NCI-H69 (cell line): ENCODE measurements around the gene COL15A1.
"Not testable (repeated sequence)": the region's sequence is repeated elsewhere in the genome, so short reads cannot be mapped to it uniquely, and the experiment has no call there.

Source experiments
- DNase-seq: peaks from one replicate; lab custom pipeline; 2025; lab: John Stamatoyannopoulos, UW

COL15A1 gene

DNA sequence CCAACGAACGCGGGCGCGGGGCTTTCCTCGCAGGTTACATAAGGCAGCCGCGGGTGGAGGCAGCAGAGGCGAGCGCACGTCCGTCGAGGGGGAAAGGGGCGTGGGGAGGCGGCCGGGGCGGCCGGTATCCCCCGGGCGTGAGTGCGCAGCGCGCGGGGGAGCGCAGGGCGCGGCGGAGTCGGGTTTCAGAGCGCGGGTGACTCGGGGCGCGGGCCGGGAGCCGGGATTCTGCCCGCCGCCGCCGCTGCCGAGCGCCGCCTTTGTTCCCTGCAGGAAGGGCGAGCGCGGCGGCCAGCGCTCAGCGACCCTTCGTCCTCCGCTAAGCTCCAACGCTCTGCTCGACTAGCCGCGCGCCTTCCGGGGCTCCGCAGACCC, at the start of gene COL15A1:
TSS of gene COL15A1 (plus strand) at position 226 of the 375 bp plus-strand sequence. CDS start 155 bp downstream, outside the sequence.
- DNase-seq: peak; percentile 68

DNA sequence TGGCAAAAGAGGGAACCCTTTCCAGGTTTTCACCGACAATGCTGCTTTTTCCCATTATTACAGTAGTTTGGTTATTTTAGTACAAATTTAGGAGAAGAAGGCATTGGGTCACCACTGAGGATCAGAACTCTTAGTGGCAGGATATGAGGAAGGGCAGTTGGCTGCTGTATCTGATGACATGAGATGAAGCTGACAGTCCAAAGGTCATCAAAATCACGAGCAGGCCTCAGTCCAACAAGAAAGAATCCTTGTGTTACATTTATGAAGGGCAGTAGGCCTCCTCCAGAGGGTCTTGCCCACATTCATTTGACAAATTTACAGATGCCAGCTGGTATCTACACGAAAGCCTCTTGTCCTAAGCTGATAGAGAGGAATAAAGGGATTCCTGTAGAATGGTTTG, 49.5 kb upstream of the COL15A1 start:
- no peak for DNase-seq

DNA sequence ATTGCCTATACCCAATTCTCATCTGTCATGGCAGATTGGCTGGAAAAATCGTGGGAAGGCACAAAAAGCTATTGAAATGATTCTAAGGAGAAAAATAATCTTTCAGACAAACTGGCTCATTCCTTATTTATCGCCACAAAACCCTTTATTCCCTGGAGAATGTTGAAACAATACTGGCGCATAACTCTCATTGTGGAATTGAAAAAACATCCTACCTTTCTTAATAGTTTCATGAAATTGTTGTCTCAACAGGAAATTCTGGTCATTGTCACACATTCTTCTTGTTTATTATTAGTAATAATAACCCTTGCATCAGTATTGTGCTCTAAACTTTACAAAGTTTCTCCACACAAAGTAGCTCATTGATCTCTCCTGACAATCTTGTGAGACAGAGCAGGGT, 48.9 kb upstream of the COL15A1 start:
- no peak for DNase-seq

DNA sequence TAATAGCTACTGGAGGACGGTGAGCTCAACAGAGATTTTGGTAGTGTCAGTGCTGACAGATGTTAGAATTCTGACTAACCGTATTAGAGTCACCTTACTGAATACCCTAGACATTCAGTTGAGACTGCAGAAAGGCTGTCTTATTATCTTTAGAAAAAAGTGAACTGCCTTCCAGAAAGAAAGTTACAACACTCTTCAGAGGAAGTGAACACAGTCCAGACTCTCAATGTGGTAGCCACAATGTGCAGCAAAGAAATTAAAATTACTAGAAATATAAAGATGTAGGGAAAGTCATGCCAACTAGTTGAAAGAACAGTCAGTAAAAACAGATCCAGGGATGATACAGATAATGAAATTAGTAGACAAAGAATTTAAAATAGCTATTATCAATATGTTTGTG, 47.1 kb upstream of the COL15A1 start:
- no peak for DNase-seq

DNA sequence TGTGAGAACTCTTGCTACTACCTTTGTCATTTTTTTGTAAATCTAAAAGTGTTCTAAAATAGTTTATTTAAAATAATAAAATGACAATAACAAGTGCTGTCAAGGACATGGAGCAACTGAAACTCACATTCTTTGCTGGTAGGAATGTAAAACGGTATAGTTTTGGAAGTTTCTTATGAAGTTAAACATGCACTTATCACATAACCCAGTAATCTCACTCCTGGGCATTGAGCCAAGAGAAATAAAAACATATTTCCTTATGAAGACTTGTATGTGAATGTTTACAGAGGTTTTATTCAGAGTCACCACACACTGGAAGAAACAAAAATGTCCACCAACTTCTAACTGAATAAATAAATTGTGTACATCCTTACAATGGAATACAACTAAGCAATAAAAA, 46.0 kb upstream of the COL15A1 start:
- DNase-seq: peak; percentile 10

DNA sequence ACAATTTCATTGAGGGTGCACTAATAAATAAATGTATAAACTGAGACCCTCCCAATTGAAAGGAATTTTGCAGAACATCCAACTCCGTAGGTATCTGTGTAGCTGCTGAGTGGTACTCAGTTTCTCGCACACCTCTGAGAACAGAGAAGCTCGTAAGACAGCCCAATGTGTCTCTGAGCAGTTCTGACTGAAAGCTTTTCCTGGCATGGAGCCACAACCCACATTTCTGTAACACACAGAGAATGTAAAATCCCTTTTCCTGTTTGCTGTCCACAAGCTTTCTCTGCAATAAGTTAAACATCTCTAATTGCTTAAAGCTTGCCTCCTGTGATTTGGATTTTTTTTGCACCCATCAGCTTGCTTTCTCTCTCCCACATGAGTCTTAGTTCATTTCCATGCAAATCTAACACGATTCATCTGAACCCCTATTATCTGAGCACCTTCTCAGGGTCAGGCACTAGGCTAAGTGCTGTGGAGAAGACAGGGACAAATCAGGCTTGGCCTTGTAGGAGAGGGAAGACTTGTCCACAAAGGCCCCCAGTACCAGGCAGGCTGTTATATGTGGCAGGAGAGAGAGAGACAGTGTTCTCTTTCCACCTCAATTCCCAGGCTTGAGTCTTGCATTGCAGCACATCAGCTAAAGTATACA, 44.2 kb upstream of the COL15A1 start:
- DNase-seq: peak; percentile 69

DNA sequence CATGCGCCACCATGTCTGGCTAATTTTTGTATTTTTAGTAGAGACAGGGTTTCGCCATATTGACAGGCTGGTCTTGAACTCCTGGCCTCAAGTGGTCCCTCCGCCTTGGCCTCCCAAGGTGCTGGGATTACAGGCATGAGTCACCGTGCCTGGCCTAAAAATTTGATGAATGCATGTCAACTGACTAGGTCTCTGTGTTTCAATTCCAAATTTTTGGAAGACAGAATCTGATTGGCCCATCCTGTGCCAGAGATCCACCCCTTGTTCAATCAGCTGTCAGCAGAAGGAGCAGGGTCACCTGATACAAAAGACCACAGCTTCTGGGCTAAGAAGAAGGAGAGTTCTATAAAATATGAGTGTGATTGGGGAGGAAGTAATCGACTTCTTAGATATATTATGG, 43.5 kb upstream of the COL15A1 start:
- no peak for DNase-seq

DNA sequence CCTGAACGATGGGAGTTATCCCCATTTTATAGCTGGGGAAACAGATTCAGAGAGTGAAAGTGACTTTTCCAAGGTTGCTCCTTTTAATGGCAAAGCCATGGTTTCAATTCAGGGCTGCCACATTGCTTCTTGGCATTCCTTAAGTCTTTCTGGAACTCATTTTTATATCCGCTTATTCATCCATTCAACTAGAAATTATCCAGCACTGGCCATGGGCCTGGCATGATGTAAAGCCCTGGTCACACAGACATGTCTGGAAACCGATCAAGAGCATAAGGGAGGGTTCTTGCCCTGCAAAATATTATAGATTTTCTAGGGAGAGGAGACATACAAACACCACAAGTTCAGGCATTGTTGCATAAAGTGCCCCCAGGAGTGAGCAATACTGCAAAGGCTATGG, 43.0 kb upstream of the COL15A1 start:
- DNase-seq: no peak

DNA sequence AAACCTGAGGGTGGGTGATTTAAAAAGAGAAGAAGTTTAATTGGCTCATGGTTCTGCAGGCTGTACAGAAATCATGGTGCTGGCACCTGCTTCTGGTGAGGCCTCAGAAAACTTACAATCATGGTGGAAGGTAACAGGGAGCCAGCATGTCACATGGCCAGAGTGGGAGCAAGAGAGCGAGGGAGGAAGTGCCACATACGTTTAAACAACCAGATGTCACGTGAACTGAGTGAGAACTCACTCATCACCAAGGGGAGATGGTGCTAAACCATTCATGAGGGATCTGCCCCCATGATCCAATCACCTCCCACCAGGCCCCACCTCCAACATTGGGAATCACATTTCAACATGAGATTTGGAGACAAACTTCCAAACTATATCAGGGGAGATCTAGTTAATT, 41.9 kb upstream of the COL15A1 start:
- DNase-seq: not testable (repeated sequence)

DNA sequence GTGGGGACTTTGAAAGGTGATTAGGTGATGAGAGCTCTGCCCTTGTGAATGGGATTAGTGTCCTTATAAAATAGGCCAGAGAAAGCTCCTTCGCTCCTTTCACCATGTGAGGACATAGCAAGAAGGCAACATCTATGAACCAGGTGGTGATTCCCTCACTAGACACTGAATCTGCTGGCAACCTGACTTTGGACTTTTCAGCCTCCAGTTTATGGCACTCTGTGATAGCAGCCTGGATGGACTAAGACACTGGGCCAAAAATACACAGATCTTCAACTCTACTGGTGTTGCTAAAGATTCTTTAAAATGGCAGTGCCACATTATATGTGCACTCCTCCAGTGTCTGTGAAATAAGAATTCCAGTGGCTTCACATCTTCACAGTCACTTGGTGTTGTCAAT, 41.2 kb upstream of the COL15A1 start:
- DNase-seq: no peak

DNA sequence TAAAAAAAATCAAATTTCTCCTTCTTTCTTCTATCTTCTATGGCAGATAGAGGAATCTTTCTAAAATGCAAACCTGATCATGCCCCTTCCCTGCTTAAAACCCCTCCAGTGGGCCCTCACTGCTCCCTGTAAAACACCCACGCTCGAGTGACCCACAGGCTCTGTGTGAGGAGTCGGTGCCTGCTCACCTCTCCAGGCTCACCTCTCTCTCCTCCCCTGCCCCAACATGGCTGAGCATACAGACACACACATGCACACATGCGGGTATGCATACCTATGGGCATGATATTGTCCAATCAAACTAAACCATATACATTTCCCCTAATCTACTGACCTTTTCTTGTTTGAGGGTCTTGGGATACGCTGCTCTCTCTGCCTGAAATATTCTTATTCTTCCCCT, 40.8 kb upstream of the COL15A1 start:
- DNase-seq: no peak

DNA sequence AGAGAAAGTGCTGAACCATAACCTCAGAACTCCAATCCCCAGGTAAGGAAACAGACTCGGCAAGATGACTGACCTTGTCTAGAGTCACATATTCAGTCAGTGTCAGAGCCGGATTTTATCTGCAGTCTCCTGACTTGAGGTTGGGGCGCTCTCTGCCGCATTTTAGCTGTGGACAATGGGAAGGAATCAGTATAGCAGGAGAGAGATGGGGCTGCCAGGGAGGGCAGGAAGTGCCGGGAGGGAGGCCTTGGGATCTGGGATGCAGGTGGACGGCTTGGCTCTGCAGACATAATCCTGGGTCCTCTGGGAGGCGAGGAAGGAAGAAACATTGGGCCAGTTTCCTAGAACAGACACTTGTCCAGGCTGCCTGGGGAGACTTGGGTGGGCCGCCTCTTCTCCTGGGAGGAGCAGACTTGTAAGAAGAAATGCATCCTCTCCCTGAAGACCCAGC, 39.7 kb upstream of the COL15A1 start:
- no peak for DNase-seq

DNA sequence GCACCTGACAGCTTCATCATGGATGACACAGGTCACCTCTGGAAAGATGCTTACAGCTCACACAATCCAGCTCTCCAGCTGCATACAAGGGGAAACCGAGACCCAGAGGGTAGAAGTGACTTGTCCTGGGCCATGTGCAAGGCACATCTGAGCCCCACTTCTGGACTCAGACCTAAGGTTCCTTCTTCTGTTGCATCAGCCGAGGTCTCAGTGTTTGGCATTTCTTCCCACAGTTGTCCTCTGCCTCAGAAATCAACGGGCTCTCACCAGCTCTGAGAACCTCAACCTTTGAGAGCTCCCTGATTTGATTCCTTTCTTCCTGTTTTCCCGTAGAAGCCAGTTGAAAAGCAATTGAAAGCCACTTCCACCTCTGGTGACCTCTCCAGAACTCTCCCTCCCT, 38.7 kb upstream of the COL15A1 start:
- DNase-seq: no peak

DNA sequence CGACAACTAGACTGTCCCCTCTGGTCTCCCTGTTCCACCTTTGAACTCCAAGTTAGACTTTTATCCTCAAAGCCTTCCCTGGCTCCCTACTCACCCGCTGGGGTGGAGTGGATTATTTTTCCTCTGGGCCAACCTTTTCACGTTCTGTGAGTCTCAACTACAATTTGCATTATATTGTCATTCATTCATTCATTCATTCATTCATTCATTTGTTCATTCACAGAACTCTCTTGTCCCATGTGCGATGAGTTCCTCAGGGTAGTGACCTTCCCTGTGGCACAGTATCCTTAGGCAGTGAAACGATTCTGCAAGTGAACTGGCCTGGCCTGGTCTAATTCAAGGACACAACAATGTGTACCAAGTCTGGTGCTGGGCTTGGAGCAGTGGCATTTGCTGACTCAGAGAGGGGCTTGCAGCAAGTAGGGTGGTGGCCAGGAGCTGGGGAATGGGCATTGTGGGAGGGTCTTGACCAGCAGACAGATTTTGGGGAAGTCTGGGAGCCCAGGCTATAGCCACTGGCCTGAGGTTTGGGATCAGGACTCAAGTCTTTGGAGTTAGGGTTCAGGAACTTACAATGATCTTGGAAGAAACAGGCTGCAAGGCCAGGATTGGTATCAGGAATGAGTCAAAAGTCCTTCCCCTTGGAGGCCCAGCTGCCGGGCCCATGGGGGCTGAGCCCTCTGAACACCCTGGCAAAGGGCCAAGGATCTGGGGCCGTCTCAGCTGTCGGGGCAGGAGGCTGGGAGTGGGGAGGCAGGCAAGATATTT, 37.2 kb upstream of the COL15A1 start:
- DNase-seq: peak; percentile 66

DNA sequence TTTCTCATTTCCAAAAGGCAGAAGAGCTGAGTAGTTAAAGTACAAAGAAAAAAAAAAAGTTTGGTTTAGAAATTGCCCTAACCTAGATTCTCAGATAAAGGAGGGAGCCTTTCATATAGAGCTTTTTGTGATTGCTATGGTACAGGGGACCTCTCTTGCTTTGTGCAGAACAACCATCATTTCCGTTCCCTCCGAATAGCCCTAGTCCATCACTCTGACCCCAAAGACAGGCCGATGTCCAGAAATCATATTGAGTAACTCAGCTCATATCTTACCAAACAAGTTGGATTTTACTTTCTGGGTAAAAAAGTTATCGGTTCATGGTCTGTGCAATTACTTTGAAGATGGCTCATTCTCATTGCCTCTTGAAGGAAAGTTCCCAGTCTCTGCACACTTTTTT, 36.7 kb upstream of the COL15A1 start:
- DNase-seq: no peak

DNA sequence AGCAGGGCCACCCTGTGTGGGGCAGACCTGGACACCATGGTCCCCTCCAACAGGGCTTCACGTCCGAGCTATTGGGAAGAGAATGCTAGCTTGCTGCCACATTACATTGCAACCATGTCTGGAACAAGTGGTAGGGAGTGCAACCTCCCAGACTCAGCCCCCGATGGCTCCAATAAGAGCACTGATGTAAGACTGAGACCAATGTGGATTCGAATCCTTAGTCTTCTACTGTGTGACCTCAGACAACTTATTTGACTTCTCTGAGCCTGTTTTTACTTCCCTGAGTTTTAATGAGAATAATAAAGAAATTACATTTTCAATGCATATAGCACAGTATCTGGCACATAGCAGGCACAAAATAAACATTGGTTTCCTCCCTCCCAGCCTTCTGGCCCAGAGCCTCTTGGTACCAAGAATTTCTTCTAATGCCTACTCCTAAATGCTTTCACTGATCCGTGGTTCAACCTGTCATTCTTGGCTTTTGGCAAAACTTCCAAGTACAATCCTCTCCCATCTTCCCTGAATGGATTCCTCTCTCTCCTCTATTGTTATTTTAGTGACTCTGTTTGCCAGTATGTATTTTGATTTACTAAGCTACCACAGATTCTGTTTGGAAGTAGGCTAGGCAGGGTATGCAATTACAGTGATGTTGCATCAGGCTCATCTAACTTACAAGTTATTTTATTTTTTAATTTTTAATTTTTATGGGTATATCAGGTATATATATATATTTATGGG, 34.6 kb upstream of the COL15A1 start:
- no peak for DNase-seq

DNA sequence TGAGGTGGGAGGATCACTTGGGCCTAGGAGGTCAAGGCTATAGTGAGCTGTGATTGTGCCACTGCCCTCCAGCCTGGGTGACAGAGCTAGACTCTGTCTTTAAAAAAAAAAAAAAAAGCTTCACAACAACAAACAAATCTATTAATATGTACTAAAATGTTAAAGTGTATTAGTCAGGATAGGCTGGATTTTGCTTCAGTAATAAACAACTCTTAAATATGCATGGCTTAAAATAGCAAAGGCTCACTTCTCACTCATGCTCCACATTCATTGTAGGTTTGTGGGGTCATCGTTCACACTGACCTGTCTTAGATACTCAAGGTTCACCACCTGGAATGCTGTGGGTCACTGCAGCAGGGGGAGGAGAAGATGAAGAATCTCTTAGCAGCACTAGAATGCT, 33.8 kb upstream of the COL15A1 start:
- no peak for DNase-seq

DNA sequence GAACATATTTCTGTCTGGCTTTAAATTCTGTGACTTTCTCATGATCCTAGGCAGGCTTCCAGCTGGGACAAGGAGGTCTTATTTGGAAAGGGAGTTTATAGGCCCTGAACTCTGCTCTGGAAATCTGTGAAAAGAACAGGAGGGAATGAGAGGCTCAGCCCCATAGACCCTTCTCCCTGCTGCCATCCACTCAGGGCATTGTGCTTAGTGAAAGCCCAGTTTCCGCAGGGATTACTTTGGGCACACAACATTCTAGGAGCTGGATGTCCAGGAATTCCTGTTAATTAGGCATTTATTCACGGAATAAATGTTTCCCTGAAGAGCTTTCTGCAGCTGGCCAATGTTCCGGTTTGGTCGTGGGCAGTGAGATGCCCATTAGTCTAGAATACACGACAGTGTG, 32.7 kb upstream of the COL15A1 start:
- no peak for DNase-seq

DNA sequence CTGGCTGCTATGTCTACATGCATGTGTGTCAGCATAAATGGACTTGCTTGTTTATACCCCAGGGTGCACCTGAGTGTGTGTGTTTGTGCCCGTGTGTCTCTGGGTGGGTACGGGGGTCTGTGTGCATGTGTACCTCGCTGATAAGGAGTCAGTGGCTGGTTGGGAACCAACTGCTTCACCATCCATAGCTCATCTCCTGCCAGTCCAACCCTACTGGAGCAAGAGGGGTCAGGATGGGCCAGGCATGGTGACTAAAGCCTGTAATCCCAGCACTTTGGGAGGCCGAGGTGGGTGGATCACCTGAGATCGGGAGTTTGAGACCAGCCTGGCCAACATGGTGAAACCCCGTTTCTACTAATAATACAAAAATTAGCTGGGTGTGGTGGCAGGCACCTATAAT, 32.0 kb upstream of the COL15A1 start:
- not testable (repeated sequence) for DNase-seq

DNA sequence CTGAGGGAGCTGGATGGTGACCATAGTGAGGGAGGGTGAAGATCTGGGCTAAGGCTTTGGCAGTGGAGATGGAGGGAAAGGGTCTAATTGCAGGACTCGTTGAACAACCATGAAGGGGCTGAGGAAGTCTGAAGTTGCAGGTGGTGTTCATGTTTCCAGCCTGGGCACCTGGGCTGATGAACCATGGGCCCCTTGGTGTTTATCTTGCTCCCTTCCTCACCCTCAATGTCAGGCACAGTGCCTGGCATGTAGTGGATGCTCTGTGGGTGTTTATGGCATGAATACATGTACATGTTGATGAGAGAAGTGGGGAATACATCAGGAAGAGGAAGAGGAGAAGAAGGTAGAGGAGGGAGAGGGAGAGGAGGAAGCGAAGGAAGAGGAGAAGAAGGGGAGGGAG, 31.3 kb upstream of the COL15A1 start:
- no peak for DNase-seq

DNA sequence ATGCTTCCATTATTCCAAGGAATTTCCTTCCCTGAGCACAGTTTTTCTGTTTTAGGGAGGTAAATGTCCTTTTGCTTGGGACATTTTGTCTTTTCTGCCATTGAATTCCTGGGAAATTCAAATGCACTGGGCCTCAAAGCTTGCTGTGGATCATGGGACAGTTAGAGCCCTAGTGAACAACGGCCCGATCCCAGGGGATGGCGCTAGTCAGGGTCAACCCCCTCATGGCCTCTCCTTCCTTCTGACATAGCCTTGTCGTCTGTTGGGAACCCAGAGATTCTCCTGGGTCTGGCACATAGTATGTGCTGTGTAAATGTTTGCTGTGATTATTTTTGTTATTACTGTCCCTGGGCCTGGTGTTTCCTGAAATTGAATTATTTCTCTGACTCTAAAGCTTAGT, 30.7 kb upstream of the COL15A1 start:
- DNase-seq: no peak

DNA sequence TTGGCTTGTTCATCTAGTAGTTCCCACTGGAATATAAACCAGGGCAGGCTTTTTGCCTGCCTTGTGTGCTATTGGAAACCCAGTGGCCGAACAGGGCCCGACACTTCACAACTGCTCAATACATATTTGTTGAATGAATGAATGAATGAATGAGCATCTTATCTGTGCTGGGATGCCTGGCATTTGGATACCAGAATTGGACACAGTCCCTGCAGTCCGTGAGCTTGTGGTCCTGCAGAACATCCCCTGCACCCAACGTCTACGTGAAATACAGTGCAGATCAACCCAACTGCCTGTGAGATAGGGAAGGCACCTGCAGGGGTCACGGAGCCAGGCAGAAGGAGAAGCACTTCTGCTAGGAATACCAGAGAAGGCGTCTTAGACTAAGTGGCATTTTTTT, 30.0 kb upstream of the COL15A1 start:
- DNase-seq: no peak

DNA sequence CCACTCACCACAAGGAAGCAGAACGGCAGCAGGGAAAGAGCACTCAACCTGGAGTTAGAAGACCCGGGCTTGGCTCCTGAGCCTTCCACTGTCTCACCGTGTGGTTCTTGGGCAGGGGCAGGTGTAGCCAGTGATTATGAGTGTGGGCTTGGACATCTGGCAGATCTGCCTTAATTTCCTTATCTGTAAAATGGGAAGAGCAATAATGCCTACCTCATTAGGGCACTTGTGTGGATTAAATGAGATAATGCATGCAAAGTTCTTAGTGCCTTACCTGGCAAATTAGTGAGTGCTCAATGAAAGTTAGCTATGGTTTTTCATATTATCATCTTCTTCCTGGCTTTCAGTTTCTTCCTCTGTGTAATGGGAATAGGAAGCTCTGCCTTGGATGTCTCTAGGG, 28.1 kb upstream of the COL15A1 start:
- no peak for DNase-seq
